NCI-H345 treated with DMSO at 0.1 percent for 48 hours (cell line): ENCODE data around the gene ZMYND12.

ENCODE experiments used
- DNase-seq: peaks from one replicate; lab custom pipeline; 2025; ENCODE audit not compliant: unreplicated experiment; lab: John Stamatoyannopoulos, UW

Gene ZMYND12

GRCh38 chr1:42392967-42393848 is 62.6 kb downstream of the ZMYND12 start:
- DNase-seq, result no peak

- DNase-seq, result peak; percentile 52
Observed at GRCh38 chr1:42392255-42392654, 63.6 kb downstream of the ZMYND12 start.

GRCh38 chr1:42386051-42386450 is 69.8 kb downstream of the ZMYND12 start:
- DNase-seq, result no peak

GRCh38 chr1:42385283-42385682 is 70.5 kb downstream of the ZMYND12 start:
- DNase-seq, result no peak

- no peak for DNase-seq
Observed at GRCh38 chr1:42381280-42381673, 74.5 kb downstream of the ZMYND12 start.

- peak; percentile 48 for DNase-seq
Observed at GRCh38 chr1:42380586-42381279, 75.1 kb downstream of the ZMYND12 start, which contains the start of gene RIMKLA. Gene RIMKLA (plus strand): TSS chr1:42380792. CDS start chr1:42380935, 143 bp downstream.
